HepG2 (cell line): Measurements from ENCODE around the gene RCC1. TPM values are rescaled to one million over a fixed set of nuclear protein-coding genes. Genes with fewer than 3 reads are reported as not detected.
A peak's percentile ranks its signal among the peaks of the same experiment; 100 is the strongest.

Experiments used
- DMTF1 ChIP-seq: sonication (generic); formaldehyde crosslinking; IDR thresholded peaks from 2 replicates; pipeline ENCODE4 v1.4.0; 2020; ENCODE audit warnings: mild to moderate bottlenecking, missing genetic modification reagents
- FOXP4 ChIP-seq: sonication (generic); formaldehyde crosslinking; IDR thresholded peaks from 2 replicates; pipeline ENCODE4 v1.4.0; 2020; ENCODE audit warnings: missing genetic modification reagents
- MEF2D ChIP-seq: sonication (generic); formaldehyde crosslinking; IDR thresholded peaks from 2 replicates; pipeline ENCODE4 v1.5.1; 2020; ENCODE audit warnings: mild to moderate bottlenecking, missing genetic modification reagents
- POLR2AphosphoS5 ChIP-seq: IDR thresholded peaks from 2 replicates; pipeline ENCODE4 v1.6.1; 2012; ENCODE audit warnings: low read depth, low read length
- TEAD3 ChIP-seq: optimal IDR thresholded peaks from 2 replicates; pipeline ENCODE3; 2016; ENCODE audit warnings: borderline replicate concordance
- ZNF432 ChIP-seq: sonication (generic); formaldehyde crosslinking; IDR thresholded peaks from 2 replicates; pipeline ENCODE4 v1.5.0; 2020; ENCODE audit warnings: missing genetic modification reagents, mild to moderate bottlenecking, borderline replicate concordance
- ZNF644 ChIP-seq: IDR thresholded peaks from 2 replicates; pipeline ENCODE4 v1.6.1; 2016; ENCODE audit warnings: low read depth
- ZNF776 ChIP-seq: sonication (generic); formaldehyde crosslinking; IDR thresholded peaks from 2 replicates; pipeline ENCODE4 v1.4.0; 2020; ENCODE audit warnings: mild to moderate bottlenecking, missing genetic modification reagents
- polyA plus RNA-seq, 8 experiments: library from polyadenylated mRNA; depleted of rRNA in 3 of 8; stranded (reverse) in 7 of 8; unstranded in 1 of 8; fragments of >200 nt; fragmentation: Illumina TruSeq in 4 of 8; extraction: Trizol in 4 of 8; gene quantifications; 2 replicates each; pipeline versions ENCODE4 v1.2.1 to v1.2.3, GENCODE V29; 2011 to 2016; ENCODE audit warnings: low read depth in 4 of 8, missing spikeins in 1 of 8, mixed read lengths in 1 of 8; ENCODE audit not compliant: insufficient read depth in 1 of 8
- total RNA-seq, 5 experiments: library from RNA; depleted of rRNA; stranded (reverse); fragments of >200 nt; fragmentation: Illumina TruSeq; extraction: Trizol; gene quantifications; 2 replicates each; pipeline ENCODE4 v1.2.3, GENCODE V29; 2016; ENCODE audit warnings: low read depth in 1 of 5
- TF ChIP-seq, protein P1 (sequence below), 2 experiments: IDR thresholded peaks; 2 replicates each; pipeline ENCODE4 v1.6.1; 2011 to 2012; ENCODE audit warnings: low read length in 2 of 2, borderline replicate concordance in 1 of 2, low read depth in 1 of 2, mild to moderate bottlenecking in 1 of 2, moderate library complexity in 1 of 2

Gene RCC1
- total and polyA plus RNA-seq, 2 of the 13 experiments (the other 11 are each of a cell fraction or from before 2014, with no cell fraction given): 47.2 to 80.8 TPM

DNA sequence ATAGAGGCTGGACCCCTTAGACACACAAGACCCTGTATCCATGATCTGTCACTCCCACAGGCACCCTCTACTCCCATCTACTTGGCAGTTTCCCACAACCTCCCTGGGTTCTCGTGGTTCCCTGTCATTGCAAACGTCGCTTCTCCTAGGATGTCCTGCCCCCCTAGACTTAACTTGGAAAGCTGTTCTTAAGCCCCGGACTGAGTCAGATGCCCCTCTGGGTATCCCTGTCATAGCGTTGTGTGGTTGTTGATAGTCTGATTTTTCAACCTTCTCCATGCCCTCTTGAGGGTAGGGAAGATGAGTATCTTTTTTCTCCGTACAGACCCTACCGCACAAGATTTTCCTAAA, 11.8 kb downstream of the RCC1 start (continued):
- TF ChIP-seq DMTF1: no peak
- no peak for TF ChIP-seq ZNF644 (CRISPR knock-in tag)
- no peak for TF ChIP-seq TEAD3 (CRISPR knock-in tag)
- no peak for TF ChIP-seq ZNF432 (CRISPR knock-in tag)
- TF ChIP-seq MEF2D (CRISPR knock-in tag): 0 out of 2 replicates have a peak, but pooled peaks have one; percentile 7
- TF ChIP-seq FOXP4: 0 out of 2 replicates have a peak, but pooled peaks have one; percentile 4
- TF ChIP-seq POLR2AphosphoS5: peak; percentile 31; the same call in 1 of the 2 replicates
- no peak for TF ChIP-seq ZNF776 (CRISPR knock-in tag)
- TF ChIP-seq, protein P1, sequence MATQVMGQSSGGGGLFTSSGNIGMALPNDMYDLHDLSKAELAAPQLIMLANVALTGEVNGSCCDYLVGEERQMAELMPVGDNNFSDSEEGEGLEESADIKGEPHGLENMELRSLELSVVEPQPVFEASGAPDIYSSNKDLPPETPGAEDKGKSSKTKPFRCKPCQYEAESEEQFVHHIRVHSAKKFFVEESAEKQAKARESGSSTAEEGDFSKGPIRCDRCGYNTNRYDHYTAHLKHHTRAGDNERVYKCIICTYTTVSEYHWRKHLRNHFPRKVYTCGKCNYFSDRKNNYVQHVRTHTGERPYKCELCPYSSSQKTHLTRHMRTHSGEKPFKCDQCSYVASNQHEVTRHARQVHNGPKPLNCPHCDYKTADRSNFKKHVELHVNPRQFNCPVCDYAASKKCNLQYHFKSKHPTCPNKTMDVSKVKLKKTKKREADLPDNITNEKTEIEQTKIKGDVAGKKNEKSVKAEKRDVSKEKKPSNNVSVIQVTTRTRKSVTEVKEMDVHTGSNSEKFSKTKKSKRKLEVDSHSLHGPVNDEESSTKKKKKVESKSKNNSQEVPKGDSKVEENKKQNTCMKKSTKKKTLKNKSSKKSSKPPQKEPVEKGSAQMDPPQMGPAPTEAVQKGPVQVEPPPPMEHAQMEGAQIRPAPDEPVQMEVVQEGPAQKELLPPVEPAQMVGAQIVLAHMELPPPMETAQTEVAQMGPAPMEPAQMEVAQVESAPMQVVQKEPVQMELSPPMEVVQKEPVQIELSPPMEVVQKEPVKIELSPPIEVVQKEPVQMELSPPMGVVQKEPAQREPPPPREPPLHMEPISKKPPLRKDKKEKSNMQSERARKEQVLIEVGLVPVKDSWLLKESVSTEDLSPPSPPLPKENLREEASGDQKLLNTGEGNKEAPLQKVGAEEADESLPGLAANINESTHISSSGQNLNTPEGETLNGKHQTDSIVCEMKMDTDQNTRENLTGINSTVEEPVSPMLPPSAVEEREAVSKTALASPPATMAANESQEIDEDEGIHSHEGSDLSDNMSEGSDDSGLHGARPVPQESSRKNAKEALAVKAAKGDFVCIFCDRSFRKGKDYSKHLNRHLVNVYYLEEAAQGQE (IDR thresholded peaks at IDR 0.05; ENCODE audit: borderline replicate concordance in 1 of 2, low read depth in 1 of 2, low read length in 2 of 2): no peak
